MM.1S (cell line): ENCODE results near the gene PSMD1.
"Not testable (repeated sequence)": the region's sequence is repeated elsewhere in the genome, so short reads cannot be mapped to it uniquely, and the experiment has no call there.

Source experiments
- DNase-seq: peaks from one replicate; pipeline ENCODE4 v3.0.0-alpha.2; 2015
- H2AFZ ChIP-seq: fragments of 300-600 bp; sonication (generic); 2 replicates; pipeline ENCODE4 v1.6.0; 2016; ENCODE audit warnings: antibody characterized with exemption, low read length
- H3F3A ChIP-seq: fragments of 300-600 bp; sonication (generic); 2 replicates; pipeline ENCODE4 v1.6.1; 2016; ENCODE audit warnings: mild to moderate bottlenecking, antibody characterized with exemption, low read length, moderate library complexity, mixed read lengths; ENCODE audit not compliant: insufficient read depth
- H3K27ac ChIP-seq: fragments of 300-600 bp; sonication (generic); 2 replicates; pipeline ENCODE4 v1.5.1; 2016; ENCODE audit warnings: mild to moderate bottlenecking, low read length
- H3K27me3 ChIP-seq: fragments of 300-600 bp; sonication (generic); replicated peaks from 2 replicates; pipeline ENCODE4 v1.6.0; 2016; ENCODE audit warnings: low read length; ENCODE audit not compliant: insufficient read depth
- H3K36me3 ChIP-seq: fragments of 300-600 bp; sonication (generic); replicated peaks from 2 replicates; pipeline ENCODE4 v1.6.1; 2016; ENCODE audit warnings: mild to moderate bottlenecking, low read length, mixed read lengths; ENCODE audit not compliant: insufficient read depth
- H3K4me1 ChIP-seq: fragments of 300-600 bp; sonication (generic); 2 replicates; pipeline ENCODE4 v1.6.1; 2016; ENCODE audit warnings: low read length, mixed read lengths
- H3K4me2 ChIP-seq: fragments of 300-600 bp; sonication (generic); 2 replicates; pipeline ENCODE4 v1.6.0; 2016; ENCODE audit warnings: low read depth, low read length
- H3K4me3 ChIP-seq: fragments of 300-600 bp; sonication (generic); 2 replicates; pipeline ENCODE4 v1.5.1; 2016; ENCODE audit warnings: low read length, mixed read lengths
- H3K79me2 ChIP-seq: fragments of 300-600 bp; sonication (generic); 2 replicates; pipeline ENCODE4 v1.6.1; 2016; ENCODE audit warnings: mixed run types, low read length, mixed read lengths
- H3K9ac ChIP-seq: fragments of 300-600 bp; sonication (generic); 2 replicates; pipeline ENCODE4 v1.6.1; 2016; ENCODE audit warnings: low read length, mixed read lengths
- H3K9me2 ChIP-seq: fragments of 300-600 bp; sonication (generic); replicated peaks from 2 replicates; pipeline ENCODE4 v1.6.1; 2016; ENCODE audit warnings: mild to moderate bottlenecking, low read length, mixed read lengths; ENCODE audit not compliant: insufficient read depth
- H3K9me3 ChIP-seq: fragments of 300-600 bp; sonication (generic); replicated peaks from 2 replicates; pipeline ENCODE4 v1.6.1; 2016; ENCODE audit warnings: mild to moderate bottlenecking, low read length, mixed read lengths; ENCODE audit not compliant: insufficient read depth
- H4K20me1 ChIP-seq: fragments of 300-600 bp; sonication (generic); 2 replicates; pipeline ENCODE4 v1.6.1; 2016; ENCODE audit warnings: mild to moderate bottlenecking, low read length, moderate library complexity, mixed read lengths; ENCODE audit not compliant: insufficient read depth
- CTCF ChIP-seq: fragments of 300-600 bp; sonication (generic); IDR thresholded peaks from 2 replicates; pipeline ENCODE4 v1.5.1; 2016; ENCODE audit warnings: antibody characterized with exemption, low read length, mixed read lengths
- EZH2 ChIP-seq: fragments of 300-600 bp; sonication (generic); optimal IDR thresholded peaks from 2 replicates; pipeline ENCODE3; 2017; ENCODE audit warnings: low read depth, mild to moderate bottlenecking, antibody characterized with exemption, low read length, mixed read lengths
- EZH2phosphoT487 ChIP-seq: fragments of 300-600 bp; sonication (generic); IDR thresholded peaks from 2 replicates; pipeline ENCODE4 v1.6.1; 2018; ENCODE audit warnings: antibody characterized with exemption, low read length

The PSMD1 gene

GRCh38 chr2:231174211-231174651 is 117.6 kb downstream of the PSMD1 start:
- Histone ChIP-seq H3K4me1 (peaks cover 4% of the 10 kb centered on the region), H3F3A (no peaks in the 10 kb centered on the region), H3K27me3 (no peaks in the 10 kb centered on the region), H3K9me2 (no peaks in the 10 kb centered on the region), H3K36me3 (no peaks in the 10 kb centered on the region; the same call in 1 of the 2 replicates), H3K27ac (no peak overlapping the region), H4K20me1 (no peaks in the 10 kb centered on the region), H3K9ac (no peak overlapping the region), H3K79me2 (no peaks in the 10 kb centered on the region), H3K4me3 (no peak overlapping the region), H2AFZ (no peak overlapping the region), H3K4me2 (no peak overlapping the region), H3K9me3 (no peaks in the 10 kb centered on the region)
- no peak for TF ChIP-seq EZH2
- TF ChIP-seq CTCF, result no peak
- no peak for TF ChIP-seq EZH2phosphoT487
- no peak for DNase-seq

GRCh38 chr2:231176066-231176465 is 119.4 kb downstream of the PSMD1 start:
- Histone ChIP-seq H3K4me2 (no peak overlapping the region), H3F3A (peaks cover 2% of the 10 kb centered on the region; the same call in 1 of the 2 replicates), H3K27me3 (no peaks in the 10 kb centered on the region), H3K9me3 (no peaks in the 10 kb centered on the region), H3K9ac (no peak overlapping the region), H3K4me3 (no peak overlapping the region), H3K79me2 (no peaks in the 10 kb centered on the region), H3K9me2 (no peaks in the 10 kb centered on the region), H4K20me1 (no peaks in the 10 kb centered on the region), H3K27ac (no peak overlapping the region), H3K4me1 (peaks cover 16% of the 10 kb centered on the region), H2AFZ (no peak overlapping the region), H3K36me3 (no peaks in the 10 kb centered on the region)
- no peak for DNase-seq
- no peak for TF ChIP-seq EZH2phosphoT487
- no peak for TF ChIP-seq EZH2
- TF ChIP-seq CTCF, result no peak

- H3K9ac ChIP-seq, result no peak overlapping the region
- no peaks in the 10 kb centered on the region for H3K36me3 ChIP-seq
- peaks cover 16% of the 10 kb centered on the region for H3K4me1 ChIP-seq
- H3F3A ChIP-seq, result peaks cover 2% of the 10 kb centered on the region; the same call in 1 of the 2 replicates
- H3K27me3 ChIP-seq, result no peaks in the 10 kb centered on the region
- no peak overlapping the region for H3K4me2 ChIP-seq
- no peak for DNase-seq
- H3K4me3 ChIP-seq, result no peak overlapping the region
- H3K79me2 ChIP-seq, result no peaks in the 10 kb centered on the region
- no peaks in the 10 kb centered on the region for H3K9me3 ChIP-seq
- no peak for TF ChIP-seq EZH2
- TF ChIP-seq EZH2phosphoT487, result no peak
- TF ChIP-seq CTCF, result no peak
- no peak overlapping the region for H3K27ac ChIP-seq
- H2AFZ ChIP-seq, result no peak overlapping the region
- H4K20me1 ChIP-seq, result no peaks in the 10 kb centered on the region
- H3K9me2 ChIP-seq, result no peaks in the 10 kb centered on the region
Measured at GRCh38 chr2:231177156-231178025, 120.7 kb downstream of the PSMD1 start.

GRCh38 chr2:231178805-231179204 is 122.1 kb downstream of the PSMD1 start:
- H3K4me2 ChIP-seq, H3K9ac ChIP-seq, H3K9me3 ChIP-seq, H4K20me1 ChIP-seq, H3K4me3 ChIP-seq, H3K9me2 ChIP-seq, H2AFZ ChIP-seq, H3K79me2 ChIP-seq, H3K27ac ChIP-seq, H3K36me3 ChIP-seq, H3F3A ChIP-seq, H3K27me3 ChIP-seq, DNase-seq: not testable (repeated sequence)
- peaks cover 16% of the 10 kb centered on the region for H3K4me1 ChIP-seq
